Measurements from ENCODE around the gene NEURL1.

Gene NEURL1

GRCh38 chr10:103620352-103620740, 126.8 kb downstream of the NEURL1 start:
- TF ChIP-seq TAF1 (IDR thresholded peaks at IDR 0.05; ENCODE audit: borderline replicate concordance, insufficient read depth, low read length), result no peak
- no peak for TF ChIP-seq POLR2AphosphoS5 (IDR thresholded peaks at IDR 0.05; ENCODE audit: low read depth, low read length)
- TF ChIP-seq REST (IDR thresholded peaks at IDR 0.05; ENCODE audit: insufficient read depth in 1 of 2, low read depth in 2 of 2, low read length in 2 of 2), result no peak

GRCh38 chr10:103620891-103621782, 127.6 kb downstream of the NEURL1 start:
- TF ChIP-seq FOXP2 (optimal IDR thresholded peaks at IDR 0.05; ENCODE audit: borderline replicate concordance, extremely low read depth, extremely low read length, insufficient read depth), result no peak
- no peak for TF ChIP-seq REST (IDR thresholded peaks at IDR 0.05; ENCODE audit: insufficient read depth in 1 of 2, low read depth in 2 of 2, low read length in 2 of 2)
- no peak for TF ChIP-seq SIN3A (IDR thresholded peaks at IDR 0.05; ENCODE audit: borderline replicate concordance, insufficient read depth, low read length)
- TF ChIP-seq TAF1 (IDR thresholded peaks at IDR 0.05; ENCODE audit: borderline replicate concordance, insufficient read depth, low read length), result no peak
- TF ChIP-seq POLR2AphosphoS5 (IDR thresholded peaks at IDR 0.05; ENCODE audit: low read depth, low read length), result no peak

GRCh38 chr10:103621783-103622125, 128.2 kb downstream of the NEURL1 start:
- TF ChIP-seq POLR2AphosphoS5 (IDR thresholded peaks at IDR 0.05; ENCODE audit: low read depth, low read length), result no peak
- no peak for TF ChIP-seq SIN3A (IDR thresholded peaks at IDR 0.05; ENCODE audit: borderline replicate concordance, insufficient read depth, low read length)
- TF ChIP-seq FOXP2 (optimal IDR thresholded peaks at IDR 0.05; ENCODE audit: borderline replicate concordance, extremely low read depth, extremely low read length, insufficient read depth), result no peak
- no peak for TF ChIP-seq REST (IDR thresholded peaks at IDR 0.05; ENCODE audit: insufficient read depth in 1 of 2, low read depth in 2 of 2, low read length in 2 of 2)
- TF ChIP-seq TAF1 (IDR thresholded peaks at IDR 0.05; ENCODE audit: borderline replicate concordance, insufficient read depth, low read length), result no peak

GRCh38 chr10:103622286-103622685, 128.8 kb downstream of the NEURL1 start:
- TF ChIP-seq SIN3A (IDR thresholded peaks at IDR 0.05; ENCODE audit: borderline replicate concordance, insufficient read depth, low read length), result no peak
- no peak for TF ChIP-seq POLR2AphosphoS5 (IDR thresholded peaks at IDR 0.05; ENCODE audit: low read depth, low read length)
- TF ChIP-seq REST (IDR thresholded peaks at IDR 0.05; ENCODE audit: insufficient read depth in 1 of 2, low read depth in 2 of 2, low read length in 2 of 2), result no peak
- no peak for TF ChIP-seq FOXP2 (optimal IDR thresholded peaks at IDR 0.05; ENCODE audit: borderline replicate concordance, extremely low read depth, extremely low read length, insufficient read depth)
- no peak for TF ChIP-seq TAF1 (IDR thresholded peaks at IDR 0.05; ENCODE audit: borderline replicate concordance, insufficient read depth, low read length)
